WERI-Rb-1 (cell line): Measurements from ENCODE around the gene IL1RAPL2.

Experiments
- DNase-seq: peaks from one replicate; pipeline ENCODE4 v3.0.0-alpha.2; 2020
- H3K27ac ChIP-seq: fragments of 250-450 bp; sonication (Bioruptor Pico); 2 replicates; pipeline ENCODE4 v1.5.1; 2020; ENCODE audit warnings: mild to moderate bottlenecking, moderate library complexity
- H3K27me3 ChIP-seq: fragments of 250-450 bp; sonication (Bioruptor Pico); 2 replicates; pipeline ENCODE4 v1.5.1; 2021; ENCODE audit warnings: mild to moderate bottlenecking, low read depth, moderate library complexity; ENCODE audit not compliant: insufficient read depth, severe bottlenecking
- H3K36me3 ChIP-seq: fragments of 250-450 bp; sonication (Bioruptor Pico); 2 replicates; pipeline ENCODE4 v1.5.1; 2020; ENCODE audit warnings: mild to moderate bottlenecking, moderate library complexity
- H3K4me3 ChIP-seq: 2 replicates; pipeline ENCODE4 v1.5.1; 2011; ENCODE audit warnings: low read depth, mild to moderate bottlenecking, control low read depth, low read length
- H3K9me3 ChIP-seq: fragments of 250-450 bp; sonication (Bioruptor Pico); 2 replicates; pipeline ENCODE4 v1.5.1; 2021; ENCODE audit warnings: mild to moderate bottlenecking, moderate library complexity; ENCODE audit not compliant: severe bottlenecking
- TF ChIP-seq, protein P1 (sequence below): IDR thresholded peaks from 2 replicates; pipeline ENCODE4 v1.5.1; 2011; ENCODE audit warnings: low read depth, mild to moderate bottlenecking, control low read depth, inconsistent platforms, low read length

The IL1RAPL2 gene

DNA sequence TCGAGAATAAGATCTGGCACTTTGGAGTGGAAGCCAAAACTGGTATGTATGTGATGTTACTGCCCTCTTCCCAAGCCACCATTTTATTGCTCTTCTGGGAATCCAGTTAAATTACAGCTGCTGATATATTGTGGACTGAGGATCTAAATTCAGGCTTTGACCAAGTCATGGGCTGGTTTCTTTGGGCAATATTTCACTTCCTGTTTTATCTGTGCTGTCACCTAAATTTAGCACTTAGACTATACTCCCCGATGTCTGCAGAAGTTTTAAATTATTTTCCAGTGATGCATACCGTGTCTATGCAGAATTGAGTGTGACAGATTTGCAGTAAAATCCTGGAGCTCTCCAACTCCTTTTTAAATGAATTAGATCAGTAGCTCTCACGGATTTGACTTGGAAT lies 554.5 kb downstream of the IL1RAPL2 start:
- Histone ChIP-seq H3K27me3 (peaks cover 11% of the 10 kb centered on the region), H3K9me3 (no peaks in the 10 kb centered on the region), H3K36me3 (no peaks in the 10 kb centered on the region), H3K4me3 (no peak overlapping the region), H3K27ac (no peak overlapping the region)
- DNase-seq = no peak
- TF ChIP-seq, protein P1, sequence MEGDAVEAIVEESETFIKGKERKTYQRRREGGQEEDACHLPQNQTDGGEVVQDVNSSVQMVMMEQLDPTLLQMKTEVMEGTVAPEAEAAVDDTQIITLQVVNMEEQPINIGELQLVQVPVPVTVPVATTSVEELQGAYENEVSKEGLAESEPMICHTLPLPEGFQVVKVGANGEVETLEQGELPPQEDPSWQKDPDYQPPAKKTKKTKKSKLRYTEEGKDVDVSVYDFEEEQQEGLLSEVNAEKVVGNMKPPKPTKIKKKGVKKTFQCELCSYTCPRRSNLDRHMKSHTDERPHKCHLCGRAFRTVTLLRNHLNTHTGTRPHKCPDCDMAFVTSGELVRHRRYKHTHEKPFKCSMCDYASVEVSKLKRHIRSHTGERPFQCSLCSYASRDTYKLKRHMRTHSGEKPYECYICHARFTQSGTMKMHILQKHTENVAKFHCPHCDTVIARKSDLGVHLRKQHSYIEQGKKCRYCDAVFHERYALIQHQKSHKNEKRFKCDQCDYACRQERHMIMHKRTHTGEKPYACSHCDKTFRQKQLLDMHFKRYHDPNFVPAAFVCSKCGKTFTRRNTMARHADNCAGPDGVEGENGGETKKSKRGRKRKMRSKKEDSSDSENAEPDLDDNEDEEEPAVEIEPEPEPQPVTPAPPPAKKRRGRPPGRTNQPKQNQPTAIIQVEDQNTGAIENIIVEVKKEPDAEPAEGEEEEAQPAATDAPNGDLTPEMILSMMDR = no peak

DNA sequence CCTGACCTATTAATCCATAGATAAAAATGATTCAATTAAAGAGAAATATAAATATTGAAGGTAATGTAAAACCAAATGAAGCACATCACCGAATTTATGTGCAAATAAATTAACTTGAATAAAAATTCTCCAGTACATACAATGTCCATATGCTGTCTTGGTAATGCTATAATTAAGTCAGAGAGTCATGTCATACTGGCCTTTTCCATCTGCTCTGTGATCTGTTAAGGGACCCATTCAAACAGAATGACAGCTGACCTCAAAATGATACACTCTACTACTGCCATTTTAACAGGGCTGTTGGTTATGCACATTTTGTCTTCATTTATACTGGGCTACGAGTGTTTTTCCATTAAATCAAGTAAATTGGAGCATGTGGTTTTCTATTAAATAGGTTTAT lies 555.2 kb downstream of the IL1RAPL2 start:
- no peaks in the 10 kb centered on the region for H3K36me3 ChIP-seq
- TF ChIP-seq, protein P1 = no peak
- no peak for DNase-seq
- H3K9me3 ChIP-seq = no peaks in the 10 kb centered on the region
- no peak overlapping the region for H3K4me3 ChIP-seq
- peaks cover 8% of the 10 kb centered on the region for H3K27me3 ChIP-seq
- no peak overlapping the region for H3K27ac ChIP-seq

DNA sequence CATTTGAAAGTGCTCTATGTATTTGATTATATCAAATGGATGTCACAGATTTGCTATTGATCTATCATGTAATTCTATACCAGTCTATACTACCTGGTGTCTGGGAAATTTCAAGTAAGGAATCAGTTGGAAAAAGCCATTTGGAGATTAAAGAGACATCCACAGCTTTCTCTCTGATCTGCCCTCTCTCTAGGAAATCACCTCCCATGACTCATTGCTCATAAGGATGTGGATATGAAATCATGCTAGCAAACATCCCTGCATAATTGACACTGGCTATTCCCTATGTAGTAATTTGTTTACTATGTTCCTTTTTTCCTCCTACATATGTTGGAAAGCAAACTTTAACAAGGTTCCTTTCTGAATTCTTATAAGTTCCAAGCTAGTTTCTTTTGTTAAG lies 560.2 kb downstream of the IL1RAPL2 start:
- no peak for DNase-seq
- H3K27ac ChIP-seq = no peak overlapping the region
- H3K4me3 ChIP-seq = no peak overlapping the region
- no peaks in the 10 kb centered on the region for H3K9me3 ChIP-seq
- H3K36me3 ChIP-seq = no peaks in the 10 kb centered on the region
- TF ChIP-seq, protein P1 = no peak
- H3K27me3 ChIP-seq = peaks cover 7% of the 10 kb centered on the region

DNA sequence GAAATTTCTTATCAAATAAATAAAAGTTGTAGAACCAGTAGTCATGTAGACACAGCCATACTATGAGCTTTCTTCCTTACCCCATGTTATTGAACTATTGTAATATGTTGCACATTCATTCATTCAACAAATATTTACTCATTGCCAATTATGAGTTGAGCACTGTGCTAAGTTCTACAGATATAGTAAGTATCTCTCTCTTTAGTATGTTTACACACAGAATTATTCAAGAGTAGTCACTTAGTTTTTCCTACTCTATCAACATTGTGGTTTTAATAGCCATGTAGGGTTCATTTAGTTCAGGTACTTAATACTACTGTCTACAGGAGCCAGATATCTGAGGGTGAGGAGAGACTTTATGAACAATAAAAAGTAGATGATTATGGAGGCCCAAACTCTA lies 568.3 kb downstream of the IL1RAPL2 start:
- TF ChIP-seq, protein P1 = no peak
- H3K36me3 ChIP-seq = no peaks in the 10 kb centered on the region
- no peak for DNase-seq
- no peak overlapping the region for H3K27ac ChIP-seq
- H3K4me3 ChIP-seq = no peak overlapping the region
- H3K27me3 ChIP-seq = peaks cover 16% of the 10 kb centered on the region
- H3K9me3 ChIP-seq = no peaks in the 10 kb centered on the region

DNA sequence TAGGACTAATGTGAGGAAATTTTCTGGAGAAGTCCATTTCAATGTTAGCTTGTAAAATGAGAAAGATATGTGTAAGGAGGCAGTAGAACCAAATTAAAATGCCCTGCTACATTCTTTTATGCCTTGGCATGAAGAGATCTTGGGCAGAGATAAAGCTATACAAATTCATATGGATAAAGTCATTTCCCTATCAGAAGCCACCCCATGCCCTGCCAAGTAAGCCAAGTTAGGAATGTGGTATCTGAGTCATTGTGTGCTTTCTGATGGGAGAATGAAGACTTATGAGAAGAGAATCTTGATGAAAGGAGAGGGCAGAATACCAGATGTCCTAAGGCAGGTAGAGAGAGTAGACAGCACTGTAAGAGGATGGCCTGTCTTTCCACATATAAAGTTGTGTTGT lies 570.8 kb downstream of the IL1RAPL2 start:
- H3K27me3 ChIP-seq = peaks cover 19% of the 10 kb centered on the region
- no peak overlapping the region for H3K4me3 ChIP-seq
- no peaks in the 10 kb centered on the region for H3K9me3 ChIP-seq
- no peak overlapping the region for H3K27ac ChIP-seq
- DNase-seq = no peak
- TF ChIP-seq, protein P1 = no peak
- H3K36me3 ChIP-seq = no peaks in the 10 kb centered on the region

DNA sequence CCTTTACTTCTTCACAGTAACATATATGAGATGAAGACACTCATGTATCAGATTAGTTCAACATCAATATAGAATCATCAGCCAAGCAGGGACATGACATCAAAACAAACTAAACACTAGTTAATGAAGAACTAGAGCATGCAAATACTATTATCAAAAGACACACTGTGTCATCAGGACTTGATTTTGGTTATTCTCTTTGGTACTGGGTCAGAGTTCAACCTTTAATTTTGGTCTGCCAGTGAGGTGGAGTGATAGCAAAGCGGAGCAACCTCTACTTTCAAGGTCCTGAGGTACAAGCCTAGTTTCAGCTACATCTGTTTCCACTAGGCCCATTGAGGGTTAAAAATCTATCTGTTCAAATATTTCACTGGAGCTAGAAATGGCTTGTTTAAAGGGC lies 584.0 kb downstream of the IL1RAPL2 start:
- no peak overlapping the region for H3K27ac ChIP-seq
- H3K4me3 ChIP-seq = no peak overlapping the region
- no peaks in the 10 kb centered on the region for H3K27me3 ChIP-seq
- no peaks in the 10 kb centered on the region for H3K9me3 ChIP-seq
- TF ChIP-seq, protein P1 = no peak
- H3K36me3 ChIP-seq = no peaks in the 10 kb centered on the region
- DNase-seq = no peak
